ENCODE measurements around the gene TICAM2. TPM values are rescaled to one million over a fixed set of nuclear protein-coding genes. Genes with fewer than 3 reads are reported as not detected.

The TICAM2 gene
- polyA plus RNA-seq, 6 donors from 2014 or later = 0.89 to 2.3 (median 1.3) TPM; not detected in 1

DNA sequence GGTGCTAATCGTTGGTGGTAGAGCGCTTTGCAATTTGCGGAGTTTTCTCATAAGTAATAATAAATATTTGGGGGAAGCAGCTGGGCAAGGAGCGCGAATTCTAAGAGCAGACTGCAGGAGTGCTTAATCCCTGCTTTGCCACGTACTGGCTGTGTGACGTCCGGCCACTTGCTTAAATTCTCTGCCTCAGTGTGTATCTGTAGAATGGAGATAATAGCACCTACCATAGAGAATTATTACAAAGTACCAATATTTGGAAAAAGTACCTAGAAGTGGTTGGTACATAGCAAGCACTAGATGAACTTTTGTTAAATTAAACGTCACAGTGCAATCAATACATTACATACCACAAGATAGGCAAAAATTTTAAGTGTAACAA is 24.2 kb upstream of the TICAM2 start:
- H3K4me3 Mint-ChIP-seq = peak overlapping the region in 1 of 8 donors; percentile 96
- no peak for ATAC-seq (ENCODE audit: low read depth in 2 of 2)
- peak overlapping the region in 4 of 6 donors; percentile 93 to 99 (median 97) for H3K27ac Mint-ChIP-seq
- no peaks in the 10 kb centered on the region for H3K9me3 Mint-ChIP-seq
- H3K4me1 Mint-ChIP-seq = peaks cover 17 to 21% (median 20%) of the 10 kb centered on the region in 3 donors
- H3K36me3 Mint-ChIP-seq = no peaks in the 10 kb centered on the region
- no peaks in the 10 kb centered on the region for H3K27me3 Mint-ChIP-seq
- DNase-seq = no peak

DNA sequence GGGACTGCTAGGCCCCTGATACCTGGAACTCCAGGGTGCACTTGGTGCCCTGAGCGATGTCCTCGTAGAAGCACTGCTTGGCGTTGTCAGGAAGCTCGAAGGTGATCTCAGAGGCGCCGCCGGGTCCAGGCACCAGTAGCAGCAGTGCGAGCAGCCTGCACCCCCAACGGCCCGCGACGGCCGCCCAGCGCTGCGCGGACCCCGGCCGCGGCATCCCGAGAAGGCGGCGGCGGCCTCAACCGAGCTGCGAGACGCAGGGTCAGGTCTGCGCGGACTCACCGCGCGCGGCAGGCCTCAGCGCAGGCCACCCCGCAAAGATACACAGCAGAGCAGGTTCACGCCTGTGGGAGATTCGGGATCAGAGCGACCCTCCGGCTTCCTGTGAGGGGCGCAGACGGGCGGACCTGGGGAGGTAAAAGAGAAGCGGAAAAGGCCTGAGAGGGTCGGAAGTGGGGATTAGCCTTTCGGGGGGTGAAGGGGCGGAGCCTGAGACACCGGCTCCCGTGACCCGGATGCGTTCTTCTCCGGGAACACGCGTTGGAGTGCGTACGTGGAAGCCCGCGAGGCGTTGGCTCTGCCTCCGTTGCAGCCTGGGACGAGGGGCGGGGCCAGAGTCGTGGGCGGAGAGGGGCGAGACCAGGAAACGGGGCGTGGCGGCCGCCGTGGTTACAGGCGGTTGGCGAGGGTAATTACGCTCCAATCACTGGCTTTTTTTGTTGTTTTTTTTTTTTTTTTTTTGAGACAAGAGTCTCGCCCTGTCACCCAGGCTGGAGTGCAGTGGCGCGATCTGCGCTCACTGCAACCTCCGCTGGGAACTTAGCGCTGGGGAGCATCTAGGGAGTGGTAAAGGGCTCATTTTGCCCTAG is 23.5 kb upstream of the TICAM2 start, which contains the start of gene TMED7:
TSS of gene TMED7 (minus strand) at position 458 of the 866 bp plus-strand sequence. CDS start at position 214, 244 bp downstream.
- no peaks in the 10 kb centered on the region for H3K9me3 Mint-ChIP-seq
- peak; percentile 98 for DNase-seq
- H3K4me1 Mint-ChIP-seq = peaks cover 17 to 25% (median 21%) of the 10 kb centered on the region in 3 donors
- H3K27ac Mint-ChIP-seq = peak within 1 kb of the TSS in 4 of 6 donors; percentile 93 to 99 (median 97)
- H3K4me3 Mint-ChIP-seq = peak within 1 kb of the TSS in 1 of 8 donors; percentile 96
- H3K27me3 Mint-ChIP-seq = no peaks in the 10 kb centered on the region
- H3K36me3 Mint-ChIP-seq = no peaks in the 10 kb centered on the region
- peak; percentile 85 to 86 for ATAC-seq (ENCODE audit: low read depth in 2 of 2)

- Mint-ChIP-seq H3K27me3 (no peaks in the 10 kb centered on the region), H3K9me3 (no peaks in the 10 kb centered on the region), H3K36me3 (peaks cover 0 to 1% of the 10 kb centered on the region in 2 donors), H3K4me1 (peaks cover 17 to 25% (median 21%) of the 10 kb centered on the region in 3 donors), H3K27ac (peak overlapping the region in 2 of 6 donors; percentile 61 to 93), H3K4me3 (peak overlapping the region in 1 of 8 donors; percentile 96)
- DNase-seq (peak; percentile 11), ATAC-seq (ENCODE audit: low read depth in 2 of 2) (no peak)
Observed at GRCh38 chr5:115624994-115625393, 22.7 kb upstream of the TICAM2 start.

- H3K4me1 Mint-ChIP-seq = peaks cover 17 to 25% (median 21%) of the 10 kb centered on the region in 3 donors
- ATAC-seq (ENCODE audit: low read depth in 2 of 2) = no peak
- DNase-seq = no peak
- peaks cover 4 to 5% of the 10 kb centered on the region in 2 donors for H3K36me3 Mint-ChIP-seq
- no peaks in the 10 kb centered on the region for H3K9me3 Mint-ChIP-seq
- no peaks in the 10 kb centered on the region for H3K27me3 Mint-ChIP-seq
- no peak overlapping the region for H3K27ac Mint-ChIP-seq
- no peak overlapping the region for H3K4me3 Mint-ChIP-seq
Observed at GRCh38 chr5:115623658-115624057, 21.4 kb upstream of the TICAM2 start.

DNA sequence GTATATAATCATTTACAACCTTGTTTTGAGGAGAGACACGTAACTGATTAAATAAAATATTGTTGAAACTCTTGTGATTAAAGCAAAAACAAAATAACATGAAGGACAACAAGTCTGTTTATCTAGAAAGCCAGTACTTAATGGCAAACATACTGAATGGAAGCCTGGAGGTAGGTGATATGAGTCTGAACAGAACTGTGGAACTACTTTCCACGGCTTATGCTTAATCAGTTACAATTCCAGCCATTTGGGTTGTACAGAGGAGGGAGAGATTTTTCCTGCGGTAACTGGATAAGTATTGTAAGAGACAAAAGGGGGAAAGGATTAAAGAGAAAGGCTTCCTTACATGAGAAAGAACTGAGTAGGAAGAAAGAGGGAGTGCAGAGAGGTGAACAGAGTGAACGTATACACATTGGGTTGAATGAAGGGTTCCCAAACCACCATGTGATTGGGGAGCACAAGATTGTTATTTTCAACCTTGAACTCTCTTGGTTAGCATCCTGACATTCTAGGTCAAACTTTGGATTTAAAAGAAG is 19.2 kb upstream of the TICAM2 start:
- H3K27ac Mint-ChIP-seq = peak overlapping the region in 3 of 6 donors; percentile 24 to 57 (median 29)
- no peak overlapping the region for H3K4me3 Mint-ChIP-seq
- DNase-seq (no peak), ATAC-seq (ENCODE audit: low read depth in 2 of 2) (no peak)
- no peaks in the 10 kb centered on the region for H3K9me3 Mint-ChIP-seq
- H3K27me3 Mint-ChIP-seq = no peaks in the 10 kb centered on the region
- H3K4me1 Mint-ChIP-seq = peaks cover 17 to 28% (median 19%) of the 10 kb centered on the region in 3 donors
- peaks cover 5 to 9% of the 10 kb centered on the region in 2 donors for H3K36me3 Mint-ChIP-seq

DNA sequence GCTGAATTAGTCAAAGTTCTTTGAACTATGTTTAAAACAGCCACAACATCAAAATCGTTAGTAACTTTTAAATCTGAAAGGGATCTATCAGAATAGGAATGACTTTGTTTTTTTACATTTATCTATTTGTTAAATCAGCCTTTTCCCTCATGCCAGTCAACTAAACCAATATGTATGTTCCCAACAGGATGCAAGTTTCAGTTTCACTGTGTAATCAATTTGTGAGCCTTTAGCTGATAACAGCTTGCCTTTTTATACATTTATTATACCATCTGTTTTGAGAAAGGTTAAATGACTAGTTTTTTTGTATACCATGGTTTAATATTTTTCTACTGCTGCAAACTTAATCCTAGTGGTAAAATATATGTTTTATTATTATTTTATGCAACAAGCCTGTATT is 14.6 kb upstream of the TICAM2 start:
- Mint-ChIP-seq H3K27ac (peak overlapping the region in 1 of 6 donors; percentile 44), H3K27me3 (no peaks in the 10 kb centered on the region), H3K4me3 (no peak overlapping the region), H3K4me1 (peaks cover 2 to 10% (median 3%) of the 10 kb centered on the region in 3 donors), H3K9me3 (no peaks in the 10 kb centered on the region), H3K36me3 (peaks cover 5 to 9% of the 10 kb centered on the region in 2 donors)
- DNase-seq (no peak), ATAC-seq (ENCODE audit: low read depth in 2 of 2) (no peak)

GRCh38 chr5:115616472-115616871 is 14.2 kb upstream of the TICAM2 start:
- peak overlapping the region in 1 of 6 donors; percentile 24 for H3K27ac Mint-ChIP-seq
- H3K4me3 Mint-ChIP-seq = no peak overlapping the region
- DNase-seq (no peak), ATAC-seq (ENCODE audit: low read depth in 2 of 2) (no peak)
- H3K9me3 Mint-ChIP-seq = no peaks in the 10 kb centered on the region
- H3K36me3 Mint-ChIP-seq = peaks cover 5 to 9% of the 10 kb centered on the region in 2 donors
- no peaks in the 10 kb centered on the region for H3K27me3 Mint-ChIP-seq
- H3K4me1 Mint-ChIP-seq = peaks cover 1 to 8% (median 3%) of the 10 kb centered on the region in 3 donors

- no peak for DNase-seq
- ATAC-seq (ENCODE audit: low read depth in 2 of 2) = no peak
- H3K4me1 Mint-ChIP-seq = peaks cover 4 to 16% (median 7%) of the 10 kb centered on the region in 3 donors
- no peaks in the 10 kb centered on the region for H3K36me3 Mint-ChIP-seq
- H3K4me3 Mint-ChIP-seq = no peak overlapping the region
- no peak overlapping the region for H3K27ac Mint-ChIP-seq
- no peaks in the 10 kb centered on the region for H3K9me3 Mint-ChIP-seq
- H3K27me3 Mint-ChIP-seq = no peaks in the 10 kb centered on the region
Observed at GRCh38 chr5:115611873-115612272, 9.6 kb upstream of the TICAM2 start.

DNA sequence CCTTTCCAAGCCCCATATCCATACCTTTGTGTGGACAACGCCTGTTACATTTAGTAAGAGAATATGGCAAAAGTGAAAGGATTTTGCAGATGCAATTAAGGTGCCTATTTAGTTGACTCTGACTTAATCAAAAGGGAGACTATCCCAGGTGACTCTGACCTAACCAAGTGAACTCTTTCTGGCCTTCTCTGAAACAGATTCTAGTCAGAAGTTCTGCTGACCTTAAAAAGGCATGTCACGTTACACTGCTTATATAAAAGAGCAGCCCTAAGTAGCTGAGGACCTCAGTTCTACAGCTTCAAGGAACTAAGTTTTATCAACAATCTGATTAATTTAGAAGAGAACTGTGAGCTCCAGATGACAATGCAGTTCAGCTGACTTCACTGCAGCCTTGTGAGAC is 5.7 kb upstream of the TICAM2 start:
- Mint-ChIP-seq H3K4me1 (peaks cover 10 to 41% (median 23%) of the 10 kb centered on the region in 3 donors), H3K36me3 (no peaks in the 10 kb centered on the region), H3K27me3 (no peaks in the 10 kb centered on the region), H3K9me3 (no peaks in the 10 kb centered on the region), H3K4me3 (no peak overlapping the region), H3K27ac (peak overlapping the region in 3 of 6 donors; percentile 15 to 47 (median 28))
- ATAC-seq (ENCODE audit: low read depth in 2 of 2) (no peak), DNase-seq (no peak)

DNA sequence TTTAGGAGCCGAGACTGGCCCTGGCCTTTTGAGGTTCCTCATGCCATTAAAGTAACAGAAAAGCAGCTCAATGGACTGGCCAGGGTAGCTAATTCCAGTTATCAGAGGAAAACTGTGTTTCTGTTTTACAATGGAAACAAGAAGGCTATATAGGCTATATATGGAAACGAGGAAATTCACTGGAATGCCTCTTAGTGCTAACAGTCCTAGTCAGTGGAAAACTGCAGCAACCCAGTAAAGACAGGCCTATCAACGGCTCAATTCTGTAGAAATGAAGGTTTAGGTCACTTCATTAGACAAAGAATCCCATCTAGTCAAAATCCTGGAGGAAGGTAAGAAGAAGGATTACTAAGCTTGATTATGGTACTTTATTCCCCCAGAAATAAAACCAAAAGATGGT is 3.2 kb upstream of the TICAM2 start:
- DNase-seq = no peak
- H3K27me3 Mint-ChIP-seq = no peaks in the 10 kb centered on the region
- peak overlapping the region in 3 of 6 donors; percentile 14 to 55 (median 42) for H3K27ac Mint-ChIP-seq
- peaks cover 18 to 51% (median 36%) of the 10 kb centered on the region in 3 donors for H3K4me1 Mint-ChIP-seq
- ATAC-seq (ENCODE audit: low read depth in 2 of 2) = no peak
- H3K36me3 Mint-ChIP-seq = no peaks in the 10 kb centered on the region
- H3K9me3 Mint-ChIP-seq = no peaks in the 10 kb centered on the region
- H3K4me3 Mint-ChIP-seq = no peak overlapping the region

DNA sequence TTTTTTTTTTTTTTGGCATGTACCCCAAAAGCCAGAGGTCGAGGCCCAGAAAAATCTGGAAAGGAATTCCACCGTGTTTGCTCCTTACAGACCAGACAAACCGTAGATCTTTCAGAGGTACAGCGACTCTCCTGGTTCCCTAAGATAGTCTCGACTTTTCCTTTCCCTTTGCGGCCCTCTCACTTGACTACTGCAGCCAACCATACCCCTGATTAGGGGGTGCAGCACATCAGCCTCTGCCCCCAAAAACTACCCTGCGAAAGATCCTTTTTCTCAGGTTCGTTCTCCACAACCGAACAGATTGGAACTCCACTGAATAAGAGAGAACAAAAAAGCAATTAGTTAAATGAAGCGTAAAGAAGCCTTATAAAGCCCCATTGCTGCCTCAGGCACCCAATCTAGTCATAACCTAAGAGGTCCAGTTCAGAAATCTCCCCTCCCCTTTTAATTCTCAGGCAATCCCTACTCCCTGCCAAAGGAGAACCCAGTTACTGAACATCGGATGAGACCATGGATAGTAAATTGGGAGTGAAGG is 379 bp upstream of the TICAM2 start:
- Mint-ChIP-seq H3K4me3 (peak overlapping the region; percentile 86 to 95 (median 92)), H3K9me3 (no peaks in the 10 kb centered on the region), H3K36me3 (no peaks in the 10 kb centered on the region), H3K27ac (peak overlapping the region; percentile 90 to 99 (median 95)), H3K27me3 (no peaks in the 10 kb centered on the region), H3K4me1 (peaks cover 24 to 49% (median 45%) of the 10 kb centered on the region in 3 donors)
- DNase-seq = no peak
- no peak for ATAC-seq (ENCODE audit: low read depth in 2 of 2)

- peak overlapping the region in 5 of 6 donors; percentile 72 to 91 (median 86) for H3K27ac Mint-ChIP-seq
- no peaks in the 10 kb centered on the region for H3K27me3 Mint-ChIP-seq
- DNase-seq (no peak), ATAC-seq (ENCODE audit: low read depth in 2 of 2) (no peak)
- H3K36me3 Mint-ChIP-seq = no peaks in the 10 kb centered on the region
- peaks cover 24 to 45% (median 37%) of the 10 kb centered on the region in 3 donors for H3K4me1 Mint-ChIP-seq
- peak overlapping the region; percentile 21 to 80 (median 68) for H3K4me3 Mint-ChIP-seq
- H3K9me3 Mint-ChIP-seq = no peaks in the 10 kb centered on the region
Observed at GRCh38 chr5:115600766-115601165, 1.5 kb downstream of the TICAM2 start.

GRCh38 chr5:115599924-115600323 is 2.4 kb downstream of the TICAM2 start:
- no peaks in the 10 kb centered on the region for H3K27me3 Mint-ChIP-seq
- H3K27ac Mint-ChIP-seq = peak overlapping the region; percentile 62 to 90 (median 73)
- H3K9me3 Mint-ChIP-seq = no peaks in the 10 kb centered on the region
- peaks cover 24 to 43% (median 37%) of the 10 kb centered on the region in 3 donors for H3K4me1 Mint-ChIP-seq
- H3K4me3 Mint-ChIP-seq = peak overlapping the region in 7 of 8 donors; percentile 21 to 80 (median 55)
- no peak for ATAC-seq (ENCODE audit: low read depth in 2 of 2)
- DNase-seq = no peak
- H3K36me3 Mint-ChIP-seq = no peaks in the 10 kb centered on the region

All from naive B cell (primary cell).